ENCODE data around the gene NFATC3. TPM values are rescaled to one million over a fixed set of nuclear protein-coding genes. Genes with fewer than 3 reads are reported as not detected.
"Not testable (repeated sequence)": the region's sequence is repeated elsewhere in the genome, so short reads cannot be mapped to it uniquely, and the experiment has no call there.

NFATC3 gene
- total and polyA plus RNA-seq, 2 experiments from 2014 or later, result 13.1 to 35.9 TPM

- Histone ChIP-seq H3K9me2 (replicated peaks; ENCODE audit: insufficient read depth) (no peaks in the 10 kb centered on the region), H3K79me2 (peaks cover 100% of the 10 kb centered on the region), H3K4me2 (no peak overlapping the region), H3K27ac (no peak overlapping the region), H3K4me3 (no peak overlapping the region), H3K27me3 (no peaks in the 10 kb centered on the region), H3K4me1 (ENCODE audit: insufficient read depth) (no peaks in the 10 kb centered on the region), H3K9me3 (ENCODE audit: low read depth) (no peaks in the 10 kb centered on the region), H2AFZ (no peak overlapping the region), H3K36me3 (replicated peaks; ENCODE audit: insufficient read depth, low read depth) (no peaks in the 10 kb centered on the region), H4K20me1 (ENCODE audit: insufficient read depth, poor library complexity, severe bottlenecking) (peaks cover 3% of the 10 kb centered on the region)
- no peak for TF ChIP-seq CTCF (IDR thresholded peaks at IDR 0.05; ENCODE audit: poor library complexity)
- no peak for TF ChIP-seq EZH2 (IDR thresholded peaks at IDR 0.05; ENCODE audit: borderline replicate concordance)
- no peak for TF ChIP-seq EZH2phosphoT487 (IDR thresholded peaks at IDR 0.05; ENCODE audit: low read depth, severe bottlenecking, unreplicated experiment)
- WGBS (ENCODE audit: low lambda C conversion rate, missing lambda C conversion rate), result 94% methylated on average over 3 of the region's 3 CpGs
- no peak for DNase-seq (ENCODE audit: low spot score)
Measured at GRCh38 chr16:68105611-68106010, 20.4 kb downstream of the NFATC3 start.

- H3K4me3 ChIP-seq; H3K9me2 ChIP-seq (replicated peaks; ENCODE audit: insufficient read depth); H3K4me1 ChIP-seq (ENCODE audit: insufficient read depth); H3K9me3 ChIP-seq (ENCODE audit: low read depth); H4K20me1 ChIP-seq (ENCODE audit: insufficient read depth, poor library complexity, severe bottlenecking); H3K27ac ChIP-seq; H2AFZ ChIP-seq; H3K4me2 ChIP-seq; H3K27me3 ChIP-seq; H3K36me3 ChIP-seq (replicated peaks; ENCODE audit: insufficient read depth, low read depth); DNase-seq (ENCODE audit: low spot score): not testable (repeated sequence)
- WGBS (ENCODE audit: low lambda C conversion rate, missing lambda C conversion rate), result 98% methylated on average over 9 of the region's 9 CpGs
- H3K79me2 ChIP-seq, result peaks cover 100% of the 10 kb centered on the region
Measured at GRCh38 chr16:68107230-68107928, 22.2 kb downstream of the NFATC3 start.

- peaks cover 99% of the 10 kb centered on the region for H3K79me2 ChIP-seq
Measured at GRCh38 chr16:68109156-68109555, 24.0 kb downstream of the NFATC3 start.

GRCh38 chr16:68110611-68111010, 25.4 kb downstream of the NFATC3 start:
- H3K27me3 ChIP-seq; H3K4me1 ChIP-seq (ENCODE audit: insufficient read depth); DNase-seq (ENCODE audit: low spot score); H3K27ac ChIP-seq; H3K4me3 ChIP-seq; H3K4me2 ChIP-seq; H3K36me3 ChIP-seq (replicated peaks; ENCODE audit: insufficient read depth, low read depth); H3K9me2 ChIP-seq (replicated peaks; ENCODE audit: insufficient read depth); H2AFZ ChIP-seq; H3K9me3 ChIP-seq (ENCODE audit: low read depth): not testable (repeated sequence)
- H3K79me2 ChIP-seq, result peaks cover 99% of the 10 kb centered on the region
- WGBS (ENCODE audit: low lambda C conversion rate, missing lambda C conversion rate), result 93% methylated on average over 2 of the region's 2 CpGs
- peaks cover 33% of the 10 kb centered on the region for H4K20me1 ChIP-seq (ENCODE audit: insufficient read depth, poor library complexity, severe bottlenecking)

More at GRCh38 chr16:68109156-68109555, 24.0 kb downstream of the NFATC3 start:
- H3K27ac ChIP-seq; H3K27me3 ChIP-seq; H3K9me3 ChIP-seq (ENCODE audit: low read depth); H3K4me3 ChIP-seq; H2AFZ ChIP-seq; H3K9me2 ChIP-seq (replicated peaks; ENCODE audit: insufficient read depth); H3K36me3 ChIP-seq (replicated peaks; ENCODE audit: insufficient read depth, low read depth); H3K4me2 ChIP-seq; H3K4me1 ChIP-seq (ENCODE audit: insufficient read depth); DNase-seq (ENCODE audit: low spot score): not testable (repeated sequence)
- H4K20me1 ChIP-seq (ENCODE audit: insufficient read depth, poor library complexity, severe bottlenecking), result peaks cover 25% of the 10 kb centered on the region
- 97% methylated on average over 5 of the region's 5 CpGs for WGBS (ENCODE audit: low lambda C conversion rate, missing lambda C conversion rate)

GRCh38 chr16:68111379-68111778, 26.2 kb downstream of the NFATC3 start:
- TF ChIP-seq EZH2 (IDR thresholded peaks at IDR 0.05; ENCODE audit: borderline replicate concordance) (no peak), EZH2phosphoT487 (IDR thresholded peaks at IDR 0.05; ENCODE audit: low read depth, severe bottlenecking, unreplicated experiment) (no peak)

More at GRCh38 chr16:68111379-68111778, 26.2 kb downstream of the NFATC3 start:
- H3K9me2 ChIP-seq (replicated peaks; ENCODE audit: insufficient read depth), result no peaks in the 10 kb centered on the region
- 87% methylated on average over 2 of the region's 2 CpGs for WGBS (ENCODE audit: low lambda C conversion rate, missing lambda C conversion rate)
- no peak for DNase-seq (ENCODE audit: low spot score)
- no peak overlapping the region for H2AFZ ChIP-seq
- H3K9me3 ChIP-seq (ENCODE audit: low read depth), result no peaks in the 10 kb centered on the region
- no peak overlapping the region for H3K4me3 ChIP-seq
- no peaks in the 10 kb centered on the region for H3K36me3 ChIP-seq (replicated peaks; ENCODE audit: insufficient read depth, low read depth)
- peaks cover 36% of the 10 kb centered on the region for H4K20me1 ChIP-seq (ENCODE audit: insufficient read depth, poor library complexity, severe bottlenecking)
- H3K79me2 ChIP-seq, result peaks cover 99% of the 10 kb centered on the region
- no peak overlapping the region for H3K4me2 ChIP-seq
- no peaks in the 10 kb centered on the region for H3K27me3 ChIP-seq
- H3K27ac ChIP-seq, result no peak overlapping the region
- no peaks in the 10 kb centered on the region for H3K4me1 ChIP-seq (ENCODE audit: insufficient read depth)
